Muscle of arm (tissue), 14 donors: ENCODE data around the gene FOXD4. TPM values are rescaled to one million over a fixed set of nuclear protein-coding genes. Genes with fewer than 3 reads are reported as not detected.
"Not testable (repeated sequence)": the region's sequence is repeated elsewhere in the genome, so short reads cannot be mapped to it uniquely, and the experiment has no call there.

Experiments
- DNase-seq: peaks from one replicate; pipeline ENCODE4 v3.0.0-alpha.2; 2013
- long read RNA-seq, 11 donors: transcript quantifications; one replicate each; lab custom pipeline, GENCODE V29; 2026
- polyA plus RNA-seq, 12 donors: library from polyadenylated mRNA; unstranded; fragments of 120-200 nt; gene quantifications; one replicate each; pipeline ENCODE4 v1.2.1, GENCODE V29; 2013; ENCODE audit not compliant: insufficient read length in 12 of 12

FOXD4 gene
- polyA plus RNA-seq, result 1 to 10 TPM in 6 of 12 donors, under 1 TPM in 4, not detected in 2; 0.36 to 2.3 (median 1.1) TPM
- long read RNA-seq, donor 1, result 0 reads
- long read RNA-seq, donor 2, transcript FOXD4-201 (1 exons, 1,974 nt), result major isoform, 5 of 5 reads
- long read RNA-seq, donor 2, partial matches to known transcripts, result 0 of 5 reads
- long read RNA-seq, donor 2, other reads (novel, unspliced or antisense), result 0 of 5 reads
- long read RNA-seq, donor 3, result 0 reads
- long read RNA-seq, donor 4, partial matches to known transcripts, result 0 of 1 reads
- long read RNA-seq, donor 4, other reads (novel, unspliced or antisense), result 0 of 1 reads
- long read RNA-seq, donor 5, result 0 reads
- long read RNA-seq, donor 6, result 0 reads
- long read RNA-seq, donor 7, partial matches to known transcripts, result 0 of 2 reads
- long read RNA-seq, donor 7, other reads (novel, unspliced or antisense), result 0 of 2 reads
- long read RNA-seq, donor 8, transcript FOXD4-201 (1 exons, 1,974 nt), result major isoform, 7 of 7 reads
- long read RNA-seq, donor 8, partial matches to known transcripts, result 0 of 7 reads
- long read RNA-seq, donor 8, other reads (novel, unspliced or antisense), result 0 of 7 reads
- long read RNA-seq, donor 9, result 0 reads
- long read RNA-seq, donor 10, partial matches to known transcripts, result 0 of 1 reads
- long read RNA-seq, donor 10, other reads (novel, unspliced or antisense), result 0 of 1 reads
- long read RNA-seq, donor 11, partial matches to known transcripts, result 0 of 2 reads
- long read RNA-seq, donor 11, other reads (novel, unspliced or antisense), result 0 of 2 reads

- not testable (repeated sequence) for DNase-seq
Measured at GRCh38 chr9:117995-118467, at the start of gene FOXD4. Gene FOXD4 (minus strand): TSS chr9:118417. CDS start chr9:118119, 298 bp downstream.

GRCh38 chr9:159871-160270 lies 41.7 kb upstream of the FOXD4 start:
- DNase-seq, result not testable (repeated sequence)

- not testable (repeated sequence) for DNase-seq
Measured at GRCh38 chr9:151173-151572, 33.0 kb upstream of the FOXD4 start.

GRCh38 chr9:139880-140279 lies 21.7 kb upstream of the FOXD4 start:
- DNase-seq, result not testable (repeated sequence)

GRCh38 chr9:117144-117994 lies 848 bp downstream of the FOXD4 start:
- not testable (repeated sequence) for DNase-seq

GRCh38 chr9:116239-117077 lies 1.8 kb downstream of the FOXD4 start:
- DNase-seq, result not testable (repeated sequence)

GRCh38 chr9:115118-115451 lies 3.1 kb downstream of the FOXD4 start:
- not testable (repeated sequence) for DNase-seq

GRCh38 chr9:114267-115117 lies 3.7 kb downstream of the FOXD4 start:
- peak; percentile 14 for DNase-seq

GRCh38 chr9:113468-114266 lies 4.5 kb downstream of the FOXD4 start:
- DNase-seq, result peak; percentile 31

GRCh38 chr9:112589-113467 lies 5.4 kb downstream of the FOXD4 start:
- peak; percentile 35 for DNase-seq

- peak; percentile 17 for DNase-seq
Measured at GRCh38 chr9:110672-111071, 7.5 kb downstream of the FOXD4 start.

GRCh38 chr9:109540-109939 lies 8.7 kb downstream of the FOXD4 start:
- not testable (repeated sequence) for DNase-seq

GRCh38 chr9:108742-109495 lies 9.3 kb downstream of the FOXD4 start:
- DNase-seq, result not testable (repeated sequence)

- DNase-seq, result not testable (repeated sequence)
Measured at GRCh38 chr9:105991-106390, 12.2 kb downstream of the FOXD4 start.

GRCh38 chr9:100430-100829 lies 17.8 kb downstream of the FOXD4 start:
- not testable (repeated sequence) for DNase-seq

- not testable (repeated sequence) for DNase-seq
Measured at GRCh38 chr9:99867-100266, 18.4 kb downstream of the FOXD4 start.

- not testable (repeated sequence) for DNase-seq
Measured at GRCh38 chr9:98775-99174, 19.4 kb downstream of the FOXD4 start.
